ENCODE measurements around the gene NAALADL2.

GRCh38 chr3:175192536-175192935, 333.4 kb downstream of the NAALADL2 start:
- TF ChIP-seq, protein P1, sequence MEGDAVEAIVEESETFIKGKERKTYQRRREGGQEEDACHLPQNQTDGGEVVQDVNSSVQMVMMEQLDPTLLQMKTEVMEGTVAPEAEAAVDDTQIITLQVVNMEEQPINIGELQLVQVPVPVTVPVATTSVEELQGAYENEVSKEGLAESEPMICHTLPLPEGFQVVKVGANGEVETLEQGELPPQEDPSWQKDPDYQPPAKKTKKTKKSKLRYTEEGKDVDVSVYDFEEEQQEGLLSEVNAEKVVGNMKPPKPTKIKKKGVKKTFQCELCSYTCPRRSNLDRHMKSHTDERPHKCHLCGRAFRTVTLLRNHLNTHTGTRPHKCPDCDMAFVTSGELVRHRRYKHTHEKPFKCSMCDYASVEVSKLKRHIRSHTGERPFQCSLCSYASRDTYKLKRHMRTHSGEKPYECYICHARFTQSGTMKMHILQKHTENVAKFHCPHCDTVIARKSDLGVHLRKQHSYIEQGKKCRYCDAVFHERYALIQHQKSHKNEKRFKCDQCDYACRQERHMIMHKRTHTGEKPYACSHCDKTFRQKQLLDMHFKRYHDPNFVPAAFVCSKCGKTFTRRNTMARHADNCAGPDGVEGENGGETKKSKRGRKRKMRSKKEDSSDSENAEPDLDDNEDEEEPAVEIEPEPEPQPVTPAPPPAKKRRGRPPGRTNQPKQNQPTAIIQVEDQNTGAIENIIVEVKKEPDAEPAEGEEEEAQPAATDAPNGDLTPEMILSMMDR (IDR thresholded peaks at IDR 0.05), result no peak
- no peak for TF ChIP-seq POLR2AphosphoS5 (IDR thresholded peaks at IDR 0.05)
- no peak for TF ChIP-seq POLR2A (IDR thresholded peaks at IDR 0.05)
- no peak for TF ChIP-seq EP300 (IDR thresholded peaks at IDR 0.05)

Measured in upper lobe of left lung (tissue), 4 donors.